ENCODE data around the gene IGF1R.

- TF ChIP-seq CTCF (IDR thresholded peaks at IDR 0.05) (no peak), POLR2A (IDR thresholded peaks at IDR 0.05) (no peak), POLR2AphosphoS5 (IDR thresholded peaks at IDR 0.05; ENCODE audit: insufficient read depth in 1 of 2, low read depth in 1 of 2) (no peak)
These were observed 1.4 kb downstream of the IGF1R start for GRCh38 chr15:98649472-98650416.
